Stimulated activated CD8-positive, alpha-beta memory T cell treated with anti-CD3 and anti-CD28 coated beads, Interleukin-15, amount 100 ng/mL, for 1 hour (primary cell): ENCODE results near the gene RRAS2.

Source experiments
- DNase-seq: peaks from one replicate; pipeline ENCODE4 v3.0.0-alpha.2; 2020; ENCODE audit warnings: low read depth

RRAS2 gene

GRCh38 chr11:14336507-14337503, 22.2 kb downstream of the RRAS2 start:
- DNase-seq = no peak

- DNase-seq = no peak
These were observed 23.3 kb downstream of the RRAS2 start for GRCh38 chr11:14335712-14336111.

- no peak for DNase-seq
These were observed 24.1 kb downstream of the RRAS2 start for GRCh38 chr11:14334893-14335292.

GRCh38 chr11:14334192-14334591, 24.8 kb downstream of the RRAS2 start:
- DNase-seq = no peak

DNA sequence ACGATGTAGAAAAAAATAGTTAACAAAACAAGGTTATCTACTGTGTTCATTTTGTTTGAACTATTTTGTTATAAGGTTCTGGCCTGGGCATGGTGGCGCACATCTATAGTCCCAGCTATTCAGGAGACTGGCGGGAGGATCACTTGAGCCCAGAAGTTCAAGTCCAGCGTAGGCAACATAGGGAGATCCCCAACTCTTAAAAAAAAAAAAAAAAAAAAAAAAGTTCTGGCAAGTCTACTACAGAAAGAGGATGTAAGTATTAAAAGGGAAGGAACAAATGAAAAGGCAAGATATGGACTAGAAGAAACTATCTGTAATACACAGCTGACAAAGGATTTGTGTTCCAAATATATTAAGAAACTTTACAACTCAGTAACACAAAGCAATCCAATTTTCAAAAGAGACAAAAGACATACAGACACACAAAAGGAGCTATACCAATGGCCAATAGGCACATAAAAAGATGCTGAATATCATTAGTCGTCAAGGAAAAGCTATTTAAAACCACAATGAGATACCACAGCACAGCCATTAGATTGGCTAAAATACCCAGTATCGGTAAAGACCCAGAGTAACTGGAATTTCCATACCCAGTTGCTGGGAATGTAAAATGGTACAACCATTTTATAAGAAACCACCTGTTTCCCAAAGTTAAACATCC, 27.4 kb downstream of the RRAS2 start:
- DNase-seq = no peak

DNA sequence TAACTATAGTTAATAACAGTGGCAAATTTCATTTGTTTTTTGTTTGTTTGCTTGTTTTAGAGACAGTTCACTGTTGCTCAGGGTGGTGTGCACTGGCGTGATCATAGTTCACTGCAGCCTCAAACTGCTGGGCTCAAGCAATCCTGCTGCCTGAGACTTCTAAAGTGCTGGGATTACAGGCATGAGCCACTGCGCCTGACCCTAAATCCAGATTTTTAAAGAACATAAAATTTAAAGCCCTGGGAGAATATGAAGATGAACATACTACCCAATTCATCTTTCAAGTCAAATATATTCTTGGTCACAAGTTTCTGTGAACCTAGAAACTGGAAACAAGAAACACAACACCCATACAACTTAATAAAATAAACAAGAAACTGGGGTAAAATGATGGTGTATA, 28.1 kb downstream of the RRAS2 start:
- no peak for DNase-seq

GRCh38 chr11:14329702-14330101, 29.3 kb downstream of the RRAS2 start:
- no peak for DNase-seq

DNA sequence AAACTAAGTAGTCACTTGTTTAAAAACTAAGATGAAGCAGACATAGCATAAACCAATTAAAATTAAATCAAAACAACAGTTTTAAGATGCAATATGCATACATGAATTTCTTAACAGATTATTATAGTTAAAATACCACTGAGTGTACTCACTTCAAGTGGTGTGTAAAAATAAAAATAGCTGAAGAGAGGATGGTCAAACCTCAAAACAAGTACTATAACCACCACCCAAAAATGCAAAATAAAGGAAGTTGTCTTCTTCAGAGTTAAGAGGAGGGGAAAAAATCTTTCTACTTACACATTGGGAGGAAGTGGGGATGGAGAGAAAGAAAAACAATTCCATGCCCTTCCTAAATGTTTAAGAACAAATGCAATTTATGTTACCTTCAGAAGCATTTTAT, 31.9 kb downstream of the RRAS2 start:
- DNase-seq = no peak

GRCh38 chr11:14323118-14323676, 35.8 kb downstream of the RRAS2 start:
- no peak for DNase-seq

GRCh38 chr11:14322510-14322909, 36.5 kb downstream of the RRAS2 start:
- no peak for DNase-seq

DNA sequence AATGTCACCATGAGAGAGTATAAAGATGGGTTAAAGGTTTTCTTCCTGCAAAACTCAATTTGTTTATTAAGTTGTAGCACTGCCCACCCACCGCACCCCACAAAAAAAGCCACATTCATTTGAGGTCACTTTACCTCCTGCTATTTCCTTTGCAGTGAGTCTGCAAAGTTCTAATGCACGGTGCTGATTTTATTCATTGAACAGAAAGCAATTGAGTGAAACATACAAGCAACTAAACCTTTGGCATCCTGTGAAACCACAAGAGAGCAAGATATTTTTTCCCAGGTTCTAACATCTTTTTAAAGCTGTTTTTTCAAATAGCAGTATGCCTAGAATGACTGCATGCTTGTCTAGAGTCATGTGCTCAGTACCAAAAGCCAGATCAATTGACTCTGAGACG, 39.0 kb downstream of the RRAS2 start:
- no peak for DNase-seq

GRCh38 chr11:14318581-14318981, 40.4 kb downstream of the RRAS2 start:
- no peak for DNase-seq

DNA sequence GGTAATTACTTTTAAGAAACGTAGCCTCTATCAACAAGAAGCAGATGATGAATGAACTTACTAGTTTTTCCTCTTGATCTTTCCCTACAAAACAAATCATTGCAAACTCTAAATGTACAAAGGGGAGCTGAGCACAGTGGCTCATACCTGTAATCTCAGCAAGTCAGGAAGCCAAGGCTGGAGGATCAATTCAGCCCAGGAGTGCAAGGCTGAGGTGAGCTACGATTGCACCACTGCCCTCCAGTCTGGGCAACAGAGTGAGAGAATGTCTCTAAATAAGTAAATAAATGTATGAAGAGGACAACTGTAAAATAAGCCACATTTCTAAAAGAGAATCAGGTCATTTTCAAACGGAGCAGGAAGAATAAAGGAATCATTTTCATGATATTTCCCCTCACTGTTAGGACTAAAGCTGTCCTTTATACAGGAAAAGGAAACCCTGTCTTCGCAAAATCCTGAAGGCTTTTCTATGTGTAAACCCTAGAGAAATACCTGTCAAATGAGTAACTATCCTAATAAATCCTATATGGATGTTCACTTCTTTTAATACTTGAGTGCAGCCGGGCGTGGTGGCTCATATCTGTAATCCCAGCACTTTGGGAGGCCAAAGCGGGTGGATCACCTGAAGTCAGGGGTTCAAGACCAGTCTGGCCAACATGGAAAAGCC, 41.2 kb downstream of the RRAS2 start:
- DNase-seq = no peak

- no peak for DNase-seq
These were observed 43.9 kb downstream of the RRAS2 start for GRCh38 chr11:14315130-14315529.

DNA sequence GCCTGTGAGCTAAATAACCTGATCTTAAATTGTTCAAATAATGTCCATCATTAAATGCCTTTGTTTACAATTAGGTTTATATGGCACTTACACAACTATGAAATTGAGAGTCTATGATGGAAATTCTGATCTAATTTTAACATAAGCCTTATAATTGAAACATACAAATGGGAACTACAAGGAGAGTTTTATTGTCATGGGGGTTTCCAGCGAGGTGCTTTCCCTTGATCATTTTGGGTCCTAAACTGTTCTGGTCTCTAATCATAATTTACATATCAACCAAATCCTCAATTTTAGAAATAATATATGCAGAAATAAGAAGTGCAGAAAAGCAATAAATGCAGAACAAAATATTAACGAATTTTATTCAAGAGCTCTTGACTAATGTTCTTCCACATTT, 44.9 kb downstream of the RRAS2 start:
- DNase-seq = no peak

DNA sequence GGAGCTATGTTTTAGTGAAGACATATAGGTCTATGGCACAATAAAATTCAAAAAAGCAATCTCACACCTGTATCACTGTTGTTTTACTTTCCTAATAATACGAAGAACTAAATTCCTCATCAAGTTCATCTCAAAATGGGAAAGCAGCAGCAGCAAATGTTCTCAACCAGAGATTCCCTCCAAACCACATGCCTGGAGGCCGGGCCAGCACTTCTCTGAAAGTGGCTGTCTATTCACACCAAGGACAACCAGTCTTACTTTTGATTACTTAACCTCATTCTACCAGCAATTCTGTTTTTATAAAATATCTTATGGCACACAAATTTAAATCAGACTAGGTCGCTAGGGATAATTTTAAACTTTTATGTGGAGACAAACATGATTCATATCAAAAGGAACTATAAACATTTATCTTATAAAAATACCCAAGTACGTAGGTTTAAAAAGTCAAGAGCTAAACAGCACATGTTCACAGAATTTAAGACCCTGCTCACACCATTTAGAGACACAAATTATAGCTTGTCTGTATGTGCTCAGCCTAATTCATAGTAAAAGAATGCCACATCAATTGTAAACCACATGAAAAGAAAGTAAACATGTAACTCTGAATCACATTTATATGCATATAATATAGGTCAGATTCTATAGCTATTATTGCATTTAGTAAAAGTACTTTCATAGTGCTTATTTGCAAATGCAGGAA, 46.1 kb downstream of the RRAS2 start:
- no peak for DNase-seq

- no peak for DNase-seq
These were observed 48.3 kb downstream of the RRAS2 start for GRCh38 chr11:14310679-14311078.

DNA sequence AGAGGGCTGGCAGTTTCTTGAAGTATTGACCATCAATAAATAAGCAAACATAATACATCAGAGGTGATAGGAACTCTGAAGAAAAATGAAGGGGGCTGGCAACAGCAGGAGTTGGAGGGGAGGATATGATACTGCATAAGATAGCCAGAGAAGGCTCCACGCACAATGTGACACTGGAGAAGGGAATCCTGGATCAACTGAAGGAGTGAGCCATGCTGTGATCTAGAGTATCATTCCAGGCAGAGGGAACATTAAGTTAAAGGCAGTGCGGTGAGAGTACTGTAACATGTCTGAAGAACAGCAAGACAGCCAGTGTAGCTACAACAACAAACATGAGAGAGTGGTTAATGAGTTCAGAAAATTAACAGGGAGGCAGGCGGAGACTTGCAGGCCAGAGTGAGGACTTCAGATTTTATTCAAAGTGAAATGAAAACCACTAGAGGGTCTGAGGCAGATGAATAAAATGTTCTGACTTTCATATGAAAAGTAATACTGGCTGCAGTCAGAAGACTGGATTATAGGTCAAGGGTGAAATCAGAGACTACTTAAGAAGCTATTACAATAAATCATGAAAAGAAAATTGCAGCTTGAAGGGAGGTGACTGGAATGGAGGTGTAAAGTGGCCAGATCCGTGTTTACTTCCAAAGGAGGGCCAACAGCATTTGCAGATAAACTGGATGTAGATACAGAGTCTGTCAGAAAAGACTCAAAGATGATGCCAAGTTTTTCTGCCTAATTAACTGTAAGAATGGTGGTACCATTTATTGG, 49.4 kb downstream of the RRAS2 start:
- no peak for DNase-seq

DNA sequence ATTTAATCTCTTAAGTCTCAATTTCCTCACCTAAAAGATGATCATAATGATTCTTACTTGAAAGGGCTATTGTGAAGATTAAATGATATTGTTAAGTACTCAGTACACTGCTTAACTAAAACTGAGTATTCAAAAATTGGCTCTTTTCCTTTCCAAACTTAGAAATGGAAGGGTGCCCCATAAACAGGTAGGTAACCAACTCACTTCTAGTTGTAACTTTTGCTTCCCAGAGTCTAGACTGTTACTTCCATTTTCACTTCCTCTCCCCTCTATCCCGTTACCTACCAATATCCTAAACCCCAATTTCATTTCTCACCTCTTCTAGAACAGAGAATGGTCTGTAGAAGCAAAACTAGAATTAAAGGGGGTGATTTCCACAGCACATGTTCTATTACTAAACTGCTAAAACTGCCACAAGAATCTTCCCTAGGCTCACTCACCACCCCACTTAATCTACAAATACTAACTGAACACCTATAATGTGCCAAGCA, 50.0 kb downstream of the RRAS2 start:
- no peak for DNase-seq

DNA sequence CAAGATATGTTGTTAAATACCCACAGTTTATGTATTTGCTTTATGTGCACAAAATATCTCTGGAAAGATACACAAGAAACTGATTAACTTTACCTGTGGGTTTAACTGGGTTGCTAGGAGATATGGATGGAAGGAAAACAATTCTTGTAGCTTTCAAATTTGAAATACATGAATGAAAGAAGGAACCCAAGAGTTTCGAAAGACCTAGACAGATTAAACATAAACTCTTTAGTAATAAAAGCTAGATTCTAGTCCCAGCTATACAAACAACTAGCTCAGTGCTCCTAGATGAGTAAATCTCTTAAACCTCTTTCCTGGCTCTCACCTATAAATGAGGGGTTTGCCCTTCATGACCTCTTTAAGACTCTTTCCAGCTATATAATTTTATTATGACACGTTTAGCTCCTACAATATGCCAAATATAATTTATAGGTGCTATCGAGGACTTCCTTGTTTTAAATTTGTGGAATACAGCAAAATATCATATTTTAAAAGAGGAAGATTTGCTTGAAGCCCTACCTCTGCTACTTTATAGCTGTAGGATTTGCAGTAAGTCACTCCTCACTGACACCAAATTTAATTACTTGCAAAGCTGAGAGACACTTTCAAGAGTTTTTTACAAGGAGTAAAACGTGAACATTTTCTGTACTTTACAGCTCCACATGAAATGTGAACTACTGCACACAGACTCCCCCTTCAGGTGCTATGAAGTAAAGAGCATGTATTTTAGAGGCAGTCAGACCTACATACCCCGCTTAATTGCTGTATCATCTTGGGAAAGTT, 50.7 kb downstream of the RRAS2 start:
- no peak for DNase-seq
